ENCODE results near the gene C6.
"Not testable (repeated sequence)": the region's sequence is repeated elsewhere in the genome, so short reads cannot be mapped to it uniquely, and the experiment has no call there.

Gene C6

GRCh38 chr5:41213340-41213739 is at the start of gene C6:
C6 (minus strand) TSS chr5:41213532; CDS start chr5:41203230, 10,302 bp downstream.
- no peak for DNase-seq

- no peak for DNase-seq
These were observed 43.1 kb upstream of the C6 start for GRCh38 chr5:41256400-41256799.

- DNase-seq = no peak
These were observed 39.8 kb upstream of the C6 start for GRCh38 chr5:41253109-41253508.

- DNase-seq = no peak
These were observed 38.7 kb upstream of the C6 start for GRCh38 chr5:41252036-41252435.

- DNase-seq = no peak
These were observed 37.1 kb upstream of the C6 start for GRCh38 chr5:41250351-41250987.

GRCh38 chr5:41247135-41247534 is 33.8 kb upstream of the C6 start:
- DNase-seq = no peak

- no peak for DNase-seq
These were observed 33.0 kb upstream of the C6 start for GRCh38 chr5:41246376-41246775.

GRCh38 chr5:41243558-41243957 is 30.2 kb upstream of the C6 start:
- no peak for DNase-seq

- DNase-seq = no peak
These were observed 27.7 kb upstream of the C6 start for GRCh38 chr5:41240985-41241384.

- no peak for DNase-seq
These were observed 27.1 kb upstream of the C6 start for GRCh38 chr5:41240390-41240789.

- DNase-seq = no peak
These were observed 21.1 kb upstream of the C6 start for GRCh38 chr5:41234475-41234874.

GRCh38 chr5:41232797-41233196 is 19.5 kb upstream of the C6 start:
- no peak for DNase-seq

GRCh38 chr5:41230276-41230675 is 16.9 kb upstream of the C6 start:
- DNase-seq = not testable (repeated sequence)

GRCh38 chr5:41223962-41224361 is 10.6 kb upstream of the C6 start:
- no peak for DNase-seq

GRCh38 chr5:41219658-41220269 is 6.4 kb upstream of the C6 start:
- DNase-seq = no peak

GRCh38 chr5:41218929-41219657 is 5.8 kb upstream of the C6 start:
- no peak for DNase-seq

- no peak for DNase-seq
These were observed 850 bp upstream of the C6 start for GRCh38 chr5:41214182-41214581.

- DNase-seq = no peak
These were observed 397 bp downstream of the C6 start for GRCh38 chr5:41212935-41213334.

GRCh38 chr5:41211417-41211816 is 1.9 kb downstream of the C6 start:
- no peak for DNase-seq

- not testable (repeated sequence) for DNase-seq
These were observed 7.9 kb downstream of the C6 start for GRCh38 chr5:41205475-41205874.

GRCh38 chr5:41203033-41203432 is 10.3 kb downstream of the C6 start:
- DNase-seq = no peak

GRCh38 chr5:41201082-41201772 is 12.1 kb downstream of the C6 start:
- DNase-seq = no peak

GRCh38 chr5:41200506-41200905 is 12.8 kb downstream of the C6 start:
- no peak for DNase-seq

- no peak for DNase-seq
These were observed 13.7 kb downstream of the C6 start for GRCh38 chr5:41199660-41200059.

Data from NK-92 treated with Interleukin-12 subunit alpha and Interleukin-12 subunit beta, amount 100 ng/mL, for 24 hours (cell line).